Activated CD8-positive, alpha-beta memory T cell treated with anti-CD3 and anti-CD28 coated beads for 36 hours (primary cell): ENCODE data around the gene ACTG1. TPM values are rescaled to one million over a fixed set of nuclear protein-coding genes. Genes with fewer than 3 reads are reported as not detected.

ENCODE experiments used
- CTCF ChIA-PET: fragments of 350-600 bp; sonication (Branson Sonifier 250); formaldehyde crosslinking; loops from one replicate; lab custom pipeline; 2021; ENCODE audit warnings: antibody characterized with exemption; lab: Charles Lee
- POLR2A ChIA-PET: fragments of 350-600 bp; sonication (Branson Sonifier 250); formaldehyde crosslinking; loops from one replicate; lab custom pipeline; 2021; ENCODE audit warnings: antibody characterized with exemption; lab: Charles Lee
- total RNA-seq, 2 experiments: library from RNA; stranded (reverse); gene quantifications; one replicate each; pipeline ENCODE4 v1.2.3, GENCODE V29; 2021

ACTG1 gene
- total RNA-seq, 2 experiments from 2014 or later = 4,757 to 4,840 TPM

- POLR2A ChIA-PET = no interaction called here
- CTCF ChIA-PET = no interaction called here
These were observed 35.0 kb upstream of the ACTG1 start for GRCh38 chr17:81547614-81547982.

GRCh38 chr17:81546906-81547613, 34.5 kb upstream of the ACTG1 start:
- CTCF ChIA-PET = interaction anchor here (0.6 kb wide), 1 partner anchor 62 kb away, joined by 3 read pairs; no protein-coding TSS in a partner anchor

GRCh38 chr17:81545160-81545949, 32.8 kb upstream of the ACTG1 start:
- ChIA-PET CTCF (interaction anchor here (1.5 kb wide), 1 partner anchor 10 kb away, joined by 4 read pairs; no protein-coding TSS in a partner anchor), POLR2A (no interaction called here)

More at GRCh38 chr17:81546906-81547613, 34.5 kb upstream of the ACTG1 start:
- POLR2A ChIA-PET = no interaction called here

- ChIA-PET POLR2A (no interaction called here), CTCF (no interaction called here)
These were observed 31.8 kb upstream of the ACTG1 start for GRCh38 chr17:81544281-81544974.

GRCh38 chr17:81543756-81544155, 31.2 kb upstream of the ACTG1 start:
- CTCF ChIA-PET = no interaction called here

GRCh38 chr17:81543339-81543675, 30.7 kb upstream of the ACTG1 start:
- CTCF ChIA-PET = no interaction called here
- POLR2A ChIA-PET = interaction anchor here (1.0 kb wide), 1 partner anchor 9 kb away, joined by 4 read pairs; the partner anchor contains the start of gene FAAP100

More at GRCh38 chr17:81543756-81544155, 31.2 kb upstream of the ACTG1 start:
- POLR2A ChIA-PET = no interaction called here

GRCh38 chr17:81542431-81543338, 30.1 kb upstream of the ACTG1 start:
- POLR2A ChIA-PET = interaction anchor here (1.0 kb wide), 1 partner anchor 9 kb away, joined by 4 read pairs; the partner anchor contains the start of gene FAAP100
- CTCF ChIA-PET = no interaction called here

GRCh38 chr17:81541123-81541522, 28.5 kb upstream of the ACTG1 start:
- CTCF ChIA-PET = no interaction called here
- POLR2A ChIA-PET = no interaction called here

GRCh38 chr17:81540676-81541027, 28.1 kb upstream of the ACTG1 start:
- POLR2A ChIA-PET = no interaction called here
- CTCF ChIA-PET = no interaction called here

GRCh38 chr17:81539961-81540675, 27.5 kb upstream of the ACTG1 start:
- ChIA-PET POLR2A (no interaction called here), CTCF (no interaction called here)

GRCh38 chr17:81539571-81539900, 26.9 kb upstream of the ACTG1 start:
- ChIA-PET CTCF (no interaction called here), POLR2A (no interaction called here)

- CTCF ChIA-PET = no interaction called here
- POLR2A ChIA-PET = interaction anchor here (1.1 kb wide), 1 partner anchor 13 kb away, joined by 4 read pairs; the partner anchor contains the start of gene FAAP100
These were observed 26.3 kb upstream of the ACTG1 start for GRCh38 chr17:81538651-81539570.

- POLR2A ChIA-PET = interaction anchor here (0.7 to 1.1 kb wide), 2 partner anchors 14 to 23 kb away, joined by 3 to 4 read pairs; partner anchors contain the start of gene FAAP100
- CTCF ChIA-PET = interaction anchor here (1.2 kb wide), 1 partner anchor 13 kb away, joined by 3 read pairs; no protein-coding TSS in a partner anchor
These were observed 25.4 kb upstream of the ACTG1 start for GRCh38 chr17:81537856-81538555.

- POLR2A ChIA-PET = interaction anchor here (0.7 to 1.1 kb wide), 2 partner anchors 15 to 22 kb away, joined by 3 to 4 read pairs; partner anchors contain the start of gene FAAP100
- CTCF ChIA-PET = interaction anchor here (1.2 kb wide), 1 partner anchor 13 kb away, joined by 3 read pairs; no protein-coding TSS in a partner anchor
These were observed 24.8 kb upstream of the ACTG1 start for GRCh38 chr17:81537343-81537855.

GRCh38 chr17:81536299-81537290, 24.0 kb upstream of the ACTG1 start:
- POLR2A ChIA-PET = interaction anchor here (0.7 to 0.9 kb wide), 2 partner anchors 23 to 28 kb away, joined by 3 to 4 read pairs; no protein-coding TSS in a partner anchor
- CTCF ChIA-PET = interaction anchor here (1.0 to 1.2 kb wide), 2 partner anchors 14 to 18 kb away, joined by 3 to 4 read pairs; no protein-coding TSS in a partner anchor
